ENCODE results near the gene PARD3.

PARD3 gene

DNA sequence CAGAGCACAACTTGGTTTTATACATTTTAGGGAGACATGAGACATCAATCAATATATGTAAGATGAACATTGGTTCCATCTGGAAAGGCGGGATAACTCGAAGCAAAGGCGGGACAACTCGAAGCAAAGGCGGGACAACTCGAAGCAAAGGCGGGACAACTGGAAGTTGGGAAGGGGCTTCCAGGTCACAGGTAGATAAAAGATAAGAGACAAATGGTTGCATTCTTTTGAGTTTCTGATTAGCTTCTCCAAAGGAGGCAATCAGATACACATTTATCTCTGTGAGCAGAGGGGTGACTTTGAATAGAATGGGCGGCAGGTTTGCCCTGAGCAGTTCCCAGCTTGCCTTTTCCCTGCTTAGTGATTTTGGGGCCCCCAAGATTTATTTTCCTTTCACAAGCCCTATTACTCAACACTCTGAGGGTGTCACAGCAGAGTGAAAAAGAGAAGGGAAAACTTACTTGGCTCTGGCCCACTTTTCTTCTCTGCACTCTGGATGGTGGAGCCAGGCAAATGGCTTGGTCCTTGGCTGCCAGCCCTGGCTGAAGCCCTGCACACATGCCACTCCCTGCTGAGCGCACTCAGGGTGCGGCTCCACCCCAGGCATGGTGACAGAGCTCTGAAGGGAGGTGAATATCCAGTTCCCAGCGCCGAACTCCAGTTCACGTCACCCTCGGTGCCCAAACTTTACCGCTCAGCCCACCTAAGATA lies 46.7 kb downstream of the PARD3 start:
- TF ChIP-seq EZH2phosphoT487 (IDR thresholded peaks at IDR 0.05; ENCODE audit: borderline replicate concordance, low read length): no peak
- TF ChIP-seq, protein P1, sequence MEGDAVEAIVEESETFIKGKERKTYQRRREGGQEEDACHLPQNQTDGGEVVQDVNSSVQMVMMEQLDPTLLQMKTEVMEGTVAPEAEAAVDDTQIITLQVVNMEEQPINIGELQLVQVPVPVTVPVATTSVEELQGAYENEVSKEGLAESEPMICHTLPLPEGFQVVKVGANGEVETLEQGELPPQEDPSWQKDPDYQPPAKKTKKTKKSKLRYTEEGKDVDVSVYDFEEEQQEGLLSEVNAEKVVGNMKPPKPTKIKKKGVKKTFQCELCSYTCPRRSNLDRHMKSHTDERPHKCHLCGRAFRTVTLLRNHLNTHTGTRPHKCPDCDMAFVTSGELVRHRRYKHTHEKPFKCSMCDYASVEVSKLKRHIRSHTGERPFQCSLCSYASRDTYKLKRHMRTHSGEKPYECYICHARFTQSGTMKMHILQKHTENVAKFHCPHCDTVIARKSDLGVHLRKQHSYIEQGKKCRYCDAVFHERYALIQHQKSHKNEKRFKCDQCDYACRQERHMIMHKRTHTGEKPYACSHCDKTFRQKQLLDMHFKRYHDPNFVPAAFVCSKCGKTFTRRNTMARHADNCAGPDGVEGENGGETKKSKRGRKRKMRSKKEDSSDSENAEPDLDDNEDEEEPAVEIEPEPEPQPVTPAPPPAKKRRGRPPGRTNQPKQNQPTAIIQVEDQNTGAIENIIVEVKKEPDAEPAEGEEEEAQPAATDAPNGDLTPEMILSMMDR (IDR thresholded peaks at IDR 0.05; ENCODE audit: low read depth, low read length, poor library complexity, severe bottlenecking): no peak
- H3K27me3 ChIP-seq (ENCODE audit: control insufficient read depth, low read length): no peaks in the 10 kb centered on the region; the same call in 1 of the 2 replicates
- no peak overlapping the region for H3K4me3 ChIP-seq (ENCODE audit: low read length)
- no peak overlapping the region for H3K27ac ChIP-seq (ENCODE audit: low read depth, low read length)
- H3K4me2 ChIP-seq (ENCODE audit: low read length): no peak overlapping the region
- no peaks in the 10 kb centered on the region for H4K20me1 ChIP-seq (ENCODE audit: control insufficient read depth, insufficient read depth, low read depth, low read length)
- H3K4me1 ChIP-seq (ENCODE audit: control insufficient read depth, low read length): no peaks in the 10 kb centered on the region
- no peaks in the 10 kb centered on the region for H3K79me2 ChIP-seq (ENCODE audit: control insufficient read depth, low read length)
- no peaks in the 10 kb centered on the region for H3F3A ChIP-seq (ENCODE audit: control insufficient read depth, insufficient read depth)
- no peaks in the 10 kb centered on the region for H3K9me2 ChIP-seq (replicated peaks; ENCODE audit: control insufficient read depth, low read length)
- H3K9me3 ChIP-seq (ENCODE audit: control insufficient read depth, insufficient read depth, low read length): no peaks in the 10 kb centered on the region
- H3K36me3 ChIP-seq (ENCODE audit: control insufficient read depth, low read length): no peaks in the 10 kb centered on the region

DNA sequence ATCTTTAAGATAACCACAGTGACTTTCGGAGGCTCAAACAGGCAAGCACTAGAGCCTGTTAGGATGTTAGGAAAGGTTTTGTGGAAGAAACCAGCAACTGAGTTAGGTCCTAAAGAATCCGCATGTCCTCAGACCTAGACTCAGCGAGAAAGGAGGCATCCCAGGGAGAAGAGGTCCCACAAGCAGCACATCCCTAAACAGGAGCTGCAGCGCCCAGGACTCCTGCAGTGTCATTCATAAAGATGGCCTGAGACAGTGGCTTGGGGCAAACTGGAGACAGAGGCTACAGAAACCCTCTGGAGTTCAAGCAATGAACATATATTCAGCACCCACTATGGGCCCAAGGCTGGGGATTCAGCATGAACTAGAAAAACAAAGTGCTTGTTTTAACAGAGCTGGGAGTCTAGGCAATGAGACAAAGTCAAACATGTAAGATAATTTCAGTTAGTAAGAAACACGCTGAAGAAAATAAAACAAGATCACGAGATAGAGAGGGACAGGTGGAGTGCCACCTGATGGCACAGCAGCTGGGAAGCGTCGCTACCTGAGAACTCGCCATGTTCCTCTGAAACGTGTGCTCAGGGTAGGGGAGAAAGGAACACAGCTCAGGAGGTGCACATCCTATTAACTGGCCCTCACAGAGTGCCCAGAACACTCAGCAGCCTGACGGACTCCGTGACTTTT lies 48.1 kb downstream of the PARD3 start:
- no peaks in the 10 kb centered on the region for H3K79me2 ChIP-seq (ENCODE audit: control insufficient read depth, low read length)
- H3F3A ChIP-seq (ENCODE audit: control insufficient read depth, insufficient read depth): no peaks in the 10 kb centered on the region
- H3K4me2 ChIP-seq (ENCODE audit: low read length): no peak overlapping the region
- no peak overlapping the region for H3K4me3 ChIP-seq (ENCODE audit: low read length)
- no peaks in the 10 kb centered on the region for H3K9me3 ChIP-seq (ENCODE audit: control insufficient read depth, insufficient read depth, low read length)
- no peaks in the 10 kb centered on the region for H3K9me2 ChIP-seq (replicated peaks; ENCODE audit: control insufficient read depth, low read length)
- H3K27me3 ChIP-seq (ENCODE audit: control insufficient read depth, low read length): no peaks in the 10 kb centered on the region; the same call in 1 of the 2 replicates
- H3K4me1 ChIP-seq (ENCODE audit: control insufficient read depth, low read length): no peaks in the 10 kb centered on the region
- TF ChIP-seq, protein P1 (IDR thresholded peaks at IDR 0.05; ENCODE audit: low read depth, low read length, poor library complexity, severe bottlenecking): no peak
- TF ChIP-seq EZH2phosphoT487 (IDR thresholded peaks at IDR 0.05; ENCODE audit: borderline replicate concordance, low read length): no peak
- no peaks in the 10 kb centered on the region for H3K36me3 ChIP-seq (ENCODE audit: control insufficient read depth, low read length)
- no peak overlapping the region for H3K27ac ChIP-seq (ENCODE audit: low read depth, low read length)
- H4K20me1 ChIP-seq (ENCODE audit: control insufficient read depth, insufficient read depth, low read depth, low read length): no peaks in the 10 kb centered on the region

DNA sequence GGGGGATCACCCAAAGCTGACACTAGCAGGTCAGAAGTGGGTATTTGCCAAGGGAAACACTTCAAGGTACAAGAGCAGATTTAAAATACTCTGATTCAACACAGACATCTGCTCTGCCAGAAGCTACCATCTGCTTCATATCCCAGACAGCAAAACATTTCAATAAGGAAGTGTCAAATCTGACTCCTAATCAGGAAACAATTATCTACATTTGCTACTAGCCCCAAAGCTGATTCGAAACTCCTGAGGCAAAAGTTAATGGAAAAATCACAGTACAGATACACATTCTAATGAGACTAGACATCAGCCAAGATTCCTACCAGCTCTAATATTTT lies 48.9 kb downstream of the PARD3 start:
- no peaks in the 10 kb centered on the region for H3K9me3 ChIP-seq (ENCODE audit: control insufficient read depth, insufficient read depth, low read length)
- no peak overlapping the region for H3K4me3 ChIP-seq (ENCODE audit: low read length)
- no peaks in the 10 kb centered on the region for H3K9me2 ChIP-seq (replicated peaks; ENCODE audit: control insufficient read depth, low read length)
- no peak for TF ChIP-seq EZH2phosphoT487 (IDR thresholded peaks at IDR 0.05; ENCODE audit: borderline replicate concordance, low read length)
- TF ChIP-seq, protein P1 (IDR thresholded peaks at IDR 0.05; ENCODE audit: low read depth, low read length, poor library complexity, severe bottlenecking): no peak
- H3K27me3 ChIP-seq (ENCODE audit: control insufficient read depth, low read length): no peaks in the 10 kb centered on the region; the same call in 1 of the 2 replicates
- H3K36me3 ChIP-seq (ENCODE audit: control insufficient read depth, low read length): no peaks in the 10 kb centered on the region
- no peak overlapping the region for H3K27ac ChIP-seq (ENCODE audit: low read depth, low read length)
- no peaks in the 10 kb centered on the region for H3F3A ChIP-seq (ENCODE audit: control insufficient read depth, insufficient read depth)
- H4K20me1 ChIP-seq (ENCODE audit: control insufficient read depth, insufficient read depth, low read depth, low read length): no peaks in the 10 kb centered on the region
- no peaks in the 10 kb centered on the region for H3K4me1 ChIP-seq (ENCODE audit: control insufficient read depth, low read length)
- H3K4me2 ChIP-seq (ENCODE audit: low read length): no peak overlapping the region
- H3K79me2 ChIP-seq (ENCODE audit: control insufficient read depth, low read length): no peaks in the 10 kb centered on the region
